Colonic mucosa (tissue), 4 donors: Measurements from ENCODE around the gene MGST2. TPM values are rescaled to one million over a fixed set of nuclear protein-coding genes. Genes with fewer than 3 reads are reported as not detected.

Experiments used
- DNase-seq: peaks from one replicate; pipeline ENCODE4 v3.0.0-alpha.2; 2020
- H3K27ac ChIP-seq: fragments of 200-600 bp; one replicate; pipeline ENCODE4 v1.8.0; 2021
- H3K27me3 ChIP-seq: fragments of 200-600 bp; one replicate; pipeline ENCODE4 v1.8.0; 2021
- H3K36me3 ChIP-seq: fragments of 200-600 bp; one replicate; pipeline ENCODE4 v1.8.0; 2021
- H3K4me1 ChIP-seq: fragments of 200-600 bp; one replicate; pipeline ENCODE4 v1.8.0; 2021; ENCODE audit warnings: mild to moderate bottlenecking
- H3K4me3 ChIP-seq: fragments of 200-600 bp; one replicate; pipeline ENCODE4 v1.8.0; 2021
- H3K9ac ChIP-seq, 2 donors: one replicate each; pipeline ENCODE4 v1.7.0; 2013; ENCODE audit warnings: control low read depth in 2 of 2, low read depth in 2 of 2, low read length in 2 of 2
- H3K9me3 ChIP-seq: fragments of 200-600 bp; one replicate; pipeline ENCODE4 v1.8.0; 2021
- CTCF ChIP-seq: fragments of 200-600 bp; IDR thresholded peaks from one replicate; pipeline ENCODE4 v1.8.0; 2022; ENCODE audit warnings: antibody characterized with exemption, mild to moderate bottlenecking
- intact Hi-C: fragments of 100-400 bp; cut with DNase I; formaldehyde crosslinking; loops from one replicate; pipeline ENCODE4 v1.14.1; 2022
- total RNA-seq, 2 donors: library from RNA; stranded (reverse); fragmentation: NEBNext Ultra II Directional in 1 of 2; extraction: Animal tissue kit (Norgen Biotek cat#: 25700) in 1 of 2; gene quantifications; one replicate each; pipeline ENCODE4 v1.2.1, GENCODE V29; 2021
- donor health status: healthy.
- donor health status: DM: no; HTN: no; CAD: no.
- donor health status: DM: no; HTN: no; CAD: no.

MGST2 gene
- total RNA-seq, 2 donors from 2014 or later = 105 to 157 TPM

DNA sequence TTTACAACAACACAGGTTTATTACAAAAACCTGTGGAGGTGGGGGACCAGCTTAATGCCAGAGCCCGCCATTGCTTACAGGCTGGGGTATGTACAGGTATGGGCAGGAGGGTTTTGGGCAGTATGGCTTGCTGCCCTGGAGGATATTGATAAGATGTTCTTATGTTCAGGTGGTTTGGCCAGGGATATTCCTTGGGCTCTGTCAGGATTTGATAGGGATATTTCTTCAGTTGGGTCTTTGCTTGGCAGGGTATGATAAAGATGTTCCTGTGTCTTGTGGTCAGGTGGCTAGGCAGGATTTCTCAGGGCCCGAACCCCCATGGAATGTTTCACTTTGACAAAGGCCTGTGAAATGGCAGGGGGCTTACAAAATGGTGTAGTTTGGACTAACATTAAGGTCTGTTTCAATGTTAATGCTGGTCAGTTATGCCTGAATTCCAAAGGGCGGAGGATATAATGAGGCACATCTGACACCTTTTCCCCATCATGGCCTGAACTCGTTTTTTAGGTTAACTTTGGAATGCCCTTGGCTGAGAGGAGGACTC is 3.1 kb downstream of the MGST2 start:
- DNase-seq = no peak
- intact Hi-C loops = no loop called here
- no peaks in the 10 kb centered on the region for H3K27me3 ChIP-seq
- H3K4me1 ChIP-seq = peaks cover 12% of the 10 kb centered on the region
- H3K27ac ChIP-seq = no peak overlapping the region
- H3K9ac ChIP-seq = no peak overlapping the region
- H3K36me3 ChIP-seq = no peaks in the 10 kb centered on the region
- TF ChIP-seq CTCF = no peak
- no peaks in the 10 kb centered on the region for H3K9me3 ChIP-seq
- no peak overlapping the region for H3K4me3 ChIP-seq

DNA sequence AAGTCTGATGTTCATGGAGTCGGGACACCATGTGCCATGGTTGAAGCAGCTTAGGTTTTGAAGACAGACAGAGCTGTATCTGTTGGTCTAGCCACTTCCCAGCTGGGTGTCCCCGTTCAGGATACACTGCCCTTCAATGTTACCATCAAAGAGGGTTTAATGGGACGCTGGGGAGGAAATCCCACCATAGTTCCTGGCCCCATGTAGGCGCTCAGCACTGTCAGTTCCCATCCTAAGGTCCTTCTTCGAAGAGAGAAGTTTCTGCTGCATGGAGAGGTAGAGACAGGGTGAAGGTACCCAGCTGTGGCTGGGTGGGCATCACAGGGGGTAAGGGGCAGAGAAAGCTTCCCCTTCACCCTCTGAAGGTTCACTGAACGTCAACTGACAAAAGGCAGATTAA is 3.7 kb downstream of the MGST2 start:
- no peaks in the 10 kb centered on the region for H3K9me3 ChIP-seq
- no peak for DNase-seq
- no peak overlapping the region for H3K4me3 ChIP-seq
- H3K9ac ChIP-seq = no peak overlapping the region
- TF ChIP-seq CTCF = no peak
- H3K36me3 ChIP-seq = no peaks in the 10 kb centered on the region
- peaks cover 11% of the 10 kb centered on the region for H3K4me1 ChIP-seq
- intact Hi-C loops = no loop called here
- H3K27me3 ChIP-seq = no peaks in the 10 kb centered on the region
- no peak overlapping the region for H3K27ac ChIP-seq

GRCh38 chr4:139669890-139670289 is 4.3 kb downstream of the MGST2 start:
- DNase-seq = no peak
- H3K9me3 ChIP-seq = no peaks in the 10 kb centered on the region
- intact Hi-C loops = no loop called here
- peaks cover 10% of the 10 kb centered on the region for H3K4me1 ChIP-seq
- H3K36me3 ChIP-seq = no peaks in the 10 kb centered on the region
- no peak overlapping the region for H3K9ac ChIP-seq
- no peak overlapping the region for H3K4me3 ChIP-seq
- H3K27ac ChIP-seq = no peak overlapping the region
- H3K27me3 ChIP-seq = no peaks in the 10 kb centered on the region
- TF ChIP-seq CTCF = no peak

DNA sequence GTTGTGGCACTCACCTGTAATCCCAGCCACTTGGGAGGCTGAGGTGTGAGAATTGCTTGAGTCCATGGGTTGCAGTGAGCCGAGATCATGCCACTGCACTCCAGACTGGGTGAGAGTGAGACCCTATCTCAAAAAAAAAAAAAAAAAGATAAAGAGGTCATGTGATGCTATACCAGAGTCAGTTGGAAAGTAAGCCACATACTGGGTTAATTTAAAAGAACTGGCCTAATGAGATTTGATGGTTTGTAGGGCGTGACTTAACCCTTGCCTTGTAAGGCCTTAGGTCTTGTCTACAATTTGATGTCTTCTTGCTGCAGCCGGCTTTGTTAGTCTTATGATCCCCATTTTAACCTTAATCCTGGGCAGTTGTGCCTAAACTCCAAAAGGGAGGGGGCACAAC is 5.2 kb downstream of the MGST2 start:
- no peak overlapping the region for H3K9ac ChIP-seq
- no peak overlapping the region for H3K27ac ChIP-seq
- no peak overlapping the region for H3K4me3 ChIP-seq
- no peak for TF ChIP-seq CTCF
- intact Hi-C loops = no loop called here
- H3K9me3 ChIP-seq = no peaks in the 10 kb centered on the region
- no peaks in the 10 kb centered on the region for H3K27me3 ChIP-seq
- no peaks in the 10 kb centered on the region for H3K36me3 ChIP-seq
- DNase-seq = no peak
- peaks cover 7% of the 10 kb centered on the region for H3K4me1 ChIP-seq

GRCh38 chr4:139672215-139672614 is 6.6 kb downstream of the MGST2 start:
- intact Hi-C loops = no loop called here
- Histone ChIP-seq H3K36me3 (no peaks in the 10 kb centered on the region), H3K9ac (no peak overlapping the region), H3K27ac (no peak overlapping the region), H3K4me3 (no peak overlapping the region), H3K4me1 (peaks cover 6% of the 10 kb centered on the region), H3K9me3 (no peaks in the 10 kb centered on the region), H3K27me3 (no peaks in the 10 kb centered on the region)
- no peak for TF ChIP-seq CTCF
- DNase-seq = no peak
